ENCODE results near the gene CHIC1. TPM values are rescaled to one million over a fixed set of nuclear protein-coding genes. Genes with fewer than 3 reads are reported as not detected.
"Not testable (repeated sequence)": the region's sequence is repeated elsewhere in the genome, so short reads cannot be mapped to it uniquely, and the experiment has no call there.

CHIC1 gene
- total RNA-seq, 1 experiment from 2014 or later = 3.8 TPM

- intact Hi-C loops (cut with micrococcal nuclease) = no loop called here
- BruUV-seq (replicated peaks) = no TSS peak
- Histone ChIP-seq H3K9ac (ENCODE audit: low read length) (no peak overlapping the region), H3K9me2 (replicated peaks; ENCODE audit: low read length) (no peaks in the 10 kb centered on the region), H3K4me3 (ENCODE audit: low read length) (no peak overlapping the region), H3F3A (ENCODE audit: low read length, unreplicated experiment) (no peaks in the 10 kb centered on the region), H2AFZ (ENCODE audit: low read length) (no peak overlapping the region), H3K4me1 (ENCODE audit: insufficient read depth, low read length) (no peaks in the 10 kb centered on the region), H3K27ac (ENCODE audit: low read length) (no peak overlapping the region), H3K27me3 (ENCODE audit: low read length) (peaks cover 4% of the 10 kb centered on the region; the same call in 1 of the 2 replicates), H3K36me3 (ENCODE audit: low read depth, low read length) (no peaks in the 10 kb centered on the region), H3K9me3 (ENCODE audit: low read length) (no peaks in the 10 kb centered on the region), H3K79me2 (ENCODE audit: low read length) (no peaks in the 10 kb centered on the region), H3K4me2 (ENCODE audit: low read length) (no peak overlapping the region), H4K20me1 (ENCODE audit: low read length) (no peaks in the 10 kb centered on the region)
- TF ChIP-seq EZH2phosphoT487 (IDR thresholded peaks at IDR 0.05; ENCODE audit: borderline replicate concordance, low read length) = no peak
- TF ChIP-seq, protein P1, sequence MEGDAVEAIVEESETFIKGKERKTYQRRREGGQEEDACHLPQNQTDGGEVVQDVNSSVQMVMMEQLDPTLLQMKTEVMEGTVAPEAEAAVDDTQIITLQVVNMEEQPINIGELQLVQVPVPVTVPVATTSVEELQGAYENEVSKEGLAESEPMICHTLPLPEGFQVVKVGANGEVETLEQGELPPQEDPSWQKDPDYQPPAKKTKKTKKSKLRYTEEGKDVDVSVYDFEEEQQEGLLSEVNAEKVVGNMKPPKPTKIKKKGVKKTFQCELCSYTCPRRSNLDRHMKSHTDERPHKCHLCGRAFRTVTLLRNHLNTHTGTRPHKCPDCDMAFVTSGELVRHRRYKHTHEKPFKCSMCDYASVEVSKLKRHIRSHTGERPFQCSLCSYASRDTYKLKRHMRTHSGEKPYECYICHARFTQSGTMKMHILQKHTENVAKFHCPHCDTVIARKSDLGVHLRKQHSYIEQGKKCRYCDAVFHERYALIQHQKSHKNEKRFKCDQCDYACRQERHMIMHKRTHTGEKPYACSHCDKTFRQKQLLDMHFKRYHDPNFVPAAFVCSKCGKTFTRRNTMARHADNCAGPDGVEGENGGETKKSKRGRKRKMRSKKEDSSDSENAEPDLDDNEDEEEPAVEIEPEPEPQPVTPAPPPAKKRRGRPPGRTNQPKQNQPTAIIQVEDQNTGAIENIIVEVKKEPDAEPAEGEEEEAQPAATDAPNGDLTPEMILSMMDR (conservative IDR thresholded peaks at IDR 0.05; ENCODE audit: low read depth, low read length) = no peak
- no peak for TF ChIP-seq EZH2 (IDR thresholded peaks at IDR 0.05; ENCODE audit: low read length, unreplicated experiment)
- ChIA-PET CTCF (no interaction called here), POLR2A (ENCODE audit: unreplicated experiment) (no interaction called here)
- ATAC-seq = no peak
- DNase-seq = no peak
Observed at GRCh38 chrX:73525928-73526690, 36.9 kb upstream of the CHIC1 start.

- BruUV-seq (replicated peaks); H4K20me1 ChIP-seq (ENCODE audit: low read length): not testable (repeated sequence)
Observed at GRCh38 chrX:73531655-73532054, 31.3 kb upstream of the CHIC1 start.

DNA sequence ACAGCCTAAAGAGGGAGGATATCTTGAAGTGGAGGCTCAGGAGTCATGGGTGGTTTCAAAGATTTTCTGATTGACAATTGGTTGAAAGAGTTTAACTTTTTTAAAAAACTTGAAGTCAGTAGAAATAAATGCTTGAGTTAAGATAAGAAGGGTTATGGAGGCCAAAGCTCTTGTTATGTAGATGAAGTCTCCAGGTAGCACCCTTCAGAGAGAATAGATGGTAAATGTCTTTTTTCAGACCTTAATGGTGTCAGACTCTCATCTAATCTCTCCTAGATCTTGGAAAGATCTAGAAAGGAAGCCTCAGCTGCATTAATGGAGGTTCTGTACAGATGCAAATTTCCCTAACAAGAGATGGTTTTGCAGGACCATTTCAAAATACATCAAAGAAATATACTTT is 6.8 kb upstream of the CHIC1 start:
- POLR2A ChIA-PET (ENCODE audit: unreplicated experiment) = no interaction called here
- DNase-seq = no peak
- Histone ChIP-seq H3K79me2 (ENCODE audit: low read length) (no peaks in the 10 kb centered on the region), H3K27me3 (ENCODE audit: low read length) (no peaks in the 10 kb centered on the region), H4K20me1 (ENCODE audit: low read length) (no peaks in the 10 kb centered on the region), H3K9ac (ENCODE audit: low read length) (no peak overlapping the region), H3F3A (ENCODE audit: low read length, unreplicated experiment) (no peaks in the 10 kb centered on the region), H3K4me1 (ENCODE audit: insufficient read depth, low read length) (no peaks in the 10 kb centered on the region), H3K9me3 (ENCODE audit: low read length) (no peaks in the 10 kb centered on the region), H3K4me2 (ENCODE audit: low read length) (no peak overlapping the region), H3K36me3 (ENCODE audit: low read depth, low read length) (no peaks in the 10 kb centered on the region), H3K9me2 (replicated peaks; ENCODE audit: low read length) (no peaks in the 10 kb centered on the region), H2AFZ (ENCODE audit: low read length) (no peak overlapping the region), H3K27ac (ENCODE audit: low read length) (no peak overlapping the region), H3K4me3 (ENCODE audit: low read length) (no peak overlapping the region)
- BruUV-seq (replicated peaks) = no TSS peak
- ATAC-seq = no peak
- CTCF ChIA-PET = no interaction called here
- intact Hi-C loops (cut with micrococcal nuclease) = no loop called here
- TF ChIP-seq EZH2phosphoT487 (IDR thresholded peaks at IDR 0.05; ENCODE audit: borderline replicate concordance, low read length) = no peak
- TF ChIP-seq, protein P1 (conservative IDR thresholded peaks at IDR 0.05; ENCODE audit: low read depth, low read length) = no peak
- TF ChIP-seq EZH2 (IDR thresholded peaks at IDR 0.05; ENCODE audit: low read length, unreplicated experiment) = no peak

More at GRCh38 chrX:73531655-73532054, 31.3 kb upstream of the CHIC1 start:
- H3K27ac ChIP-seq (ENCODE audit: low read length); ATAC-seq; CTCF ChIA-PET; POLR2A ChIA-PET (ENCODE audit: unreplicated experiment); intact Hi-C loops (cut with micrococcal nuclease); H3K4me2 ChIP-seq (ENCODE audit: low read length); H3K4me3 ChIP-seq (ENCODE audit: low read length); H3K79me2 ChIP-seq (ENCODE audit: low read length); H3K9me3 ChIP-seq (ENCODE audit: low read length); H3K9me2 ChIP-seq (replicated peaks; ENCODE audit: low read length); H2AFZ ChIP-seq (ENCODE audit: low read length); H3F3A ChIP-seq (ENCODE audit: low read length, unreplicated experiment); H3K4me1 ChIP-seq (ENCODE audit: insufficient read depth, low read length); DNase-seq; H3K36me3 ChIP-seq (ENCODE audit: low read depth, low read length); H3K27me3 ChIP-seq (ENCODE audit: low read length); H3K9ac ChIP-seq (ENCODE audit: low read length): not testable (repeated sequence)

Data from PC-3 (cell line).